A673 (cell line): ENCODE measurements around the gene VIT. TPM values are rescaled to one million over a fixed set of nuclear protein-coding genes. Genes with fewer than 3 reads are reported as not detected.

ENCODE experiments used
- BruUV-seq: library from RNA; stranded (reverse); fragments of 400-500 nt; replicated peaks from 2 replicates; lab custom pipeline; 2021; lab: Mats Ljungman, UMichigan
- CTCF ChIA-PET: fragments of 300-600 bp; sonication (Branson Sonifier 250); formaldehyde crosslinking; loops from one replicate; lab custom pipeline; 2022; ENCODE audit warnings: antibody characterized with exemption; lab: Charles Lee
- POLR2A ChIA-PET: fragments of 300-600 bp; sonication (Branson Sonifier 250); formaldehyde crosslinking; loops from one replicate; lab custom pipeline; 2022; ENCODE audit warnings: antibody characterized with exemption; ENCODE audit not compliant: low non-redundant PET; lab: Charles Lee
- DNase-seq: peaks from one replicate; pipeline ENCODE4 v3.0.0-alpha.2; 2015; ENCODE audit warnings: low spot score
- H3K27ac ChIP-seq: fragments of 200-600 bp; sonication (generic); 2 replicates; pipeline ENCODE4 v1.5.1; 2016; ENCODE audit warnings: mixed run types, low read depth, mild to moderate bottlenecking, mixed read lengths, antibody characterized with exemption, low read length; ENCODE audit not compliant: poor library complexity, severe bottlenecking
- H3K27me3 ChIP-seq: fragments of 200-600 bp; sonication (generic); replicated peaks from 2 replicates; pipeline ENCODE4 v1.6.1; 2017; ENCODE audit warnings: mixed run types, low read depth, mild to moderate bottlenecking, mixed read lengths, antibody characterized with exemption, low read length; ENCODE audit not compliant: insufficient read depth, poor library complexity
- H3K36me3 ChIP-seq: fragments of 200-600 bp; sonication (generic); 2 replicates; pipeline ENCODE4 v1.6.1; 2016; ENCODE audit warnings: mixed run types, mild to moderate bottlenecking, mixed read lengths, antibody characterized with exemption, low read length; ENCODE audit not compliant: insufficient read depth, poor library complexity, severe bottlenecking
- H3K4me1 ChIP-seq: fragments of 200-600 bp; sonication (generic); 2 replicates; pipeline ENCODE4 v1.6.1; 2017; ENCODE audit warnings: mixed run types, mild to moderate bottlenecking, mixed read lengths, antibody characterized with exemption, low read length; ENCODE audit not compliant: insufficient read depth, poor library complexity, severe bottlenecking
- H3K4me3 ChIP-seq: fragments of 200-600 bp; sonication (generic); 2 replicates; pipeline ENCODE4 v1.5.1; 2016; ENCODE audit warnings: low read depth, mixed run types, mild to moderate bottlenecking, mixed read lengths, low read length; ENCODE audit not compliant: poor library complexity, severe bottlenecking
- H3K9me3 ChIP-seq: fragments of 200-600 bp; sonication (generic); 2 replicates; pipeline ENCODE4 v1.6.1; 2016; ENCODE audit warnings: mixed run types, low read depth, mild to moderate bottlenecking, mixed read lengths, antibody characterized with exemption, low read length; ENCODE audit not compliant: poor library complexity, severe bottlenecking
- EZH2 ChIP-seq: fragments of 200-600 bp; sonication (generic); IDR thresholded peaks from 2 replicates; pipeline ENCODE4 v1.6.1; 2017; ENCODE audit warnings: borderline replicate concordance, low read depth, mild to moderate bottlenecking, mixed read lengths, antibody characterized with exemption, low read length; ENCODE audit not compliant: poor library complexity, severe bottlenecking
- intact Hi-C: fragments of 100-400 bp; cut with micrococcal nuclease; formaldehyde crosslinking; loops from one replicate; pipeline ENCODE4 v1.10.0; 2022; ENCODE audit not compliant: unreplicated experiment
- total RNA-seq: library from RNA; stranded (reverse); gene quantifications from 2 replicates; pipeline ENCODE4 v1.2.3, GENCODE V29; 2021
- TF ChIP-seq, protein P1 (sequence below): fragments of 300-800, 200-600 bp; sonication (generic); conservative IDR thresholded peaks from 2 replicates; pipeline ENCODE4 v1.5.1; 2017; ENCODE audit warnings: low read depth, mild to moderate bottlenecking, antibody characterized with exemption, low read length, moderate library complexity, mixed read lengths

VIT gene
- total RNA-seq, 1 experiment from 2014 or later, result not detected

GRCh38 chr2:36678856-36679255, 17.7 kb upstream of the VIT start:
- TF ChIP-seq, protein P1, sequence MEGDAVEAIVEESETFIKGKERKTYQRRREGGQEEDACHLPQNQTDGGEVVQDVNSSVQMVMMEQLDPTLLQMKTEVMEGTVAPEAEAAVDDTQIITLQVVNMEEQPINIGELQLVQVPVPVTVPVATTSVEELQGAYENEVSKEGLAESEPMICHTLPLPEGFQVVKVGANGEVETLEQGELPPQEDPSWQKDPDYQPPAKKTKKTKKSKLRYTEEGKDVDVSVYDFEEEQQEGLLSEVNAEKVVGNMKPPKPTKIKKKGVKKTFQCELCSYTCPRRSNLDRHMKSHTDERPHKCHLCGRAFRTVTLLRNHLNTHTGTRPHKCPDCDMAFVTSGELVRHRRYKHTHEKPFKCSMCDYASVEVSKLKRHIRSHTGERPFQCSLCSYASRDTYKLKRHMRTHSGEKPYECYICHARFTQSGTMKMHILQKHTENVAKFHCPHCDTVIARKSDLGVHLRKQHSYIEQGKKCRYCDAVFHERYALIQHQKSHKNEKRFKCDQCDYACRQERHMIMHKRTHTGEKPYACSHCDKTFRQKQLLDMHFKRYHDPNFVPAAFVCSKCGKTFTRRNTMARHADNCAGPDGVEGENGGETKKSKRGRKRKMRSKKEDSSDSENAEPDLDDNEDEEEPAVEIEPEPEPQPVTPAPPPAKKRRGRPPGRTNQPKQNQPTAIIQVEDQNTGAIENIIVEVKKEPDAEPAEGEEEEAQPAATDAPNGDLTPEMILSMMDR, result no peak
- TF ChIP-seq EZH2, result no peak
- peaks cover 9% of the 10 kb centered on the region for H3K4me1 ChIP-seq
- POLR2A ChIA-PET, result no interaction called here
- CTCF ChIA-PET, result no interaction called here
- peaks cover 9% of the 10 kb centered on the region for H3K9me3 ChIP-seq
- no TSS peak for BruUV-seq
- no peak overlapping the region for H3K27ac ChIP-seq
- no peak overlapping the region for H3K4me3 ChIP-seq
- DNase-seq, result no peak
- H3K27me3 ChIP-seq, result no peaks in the 10 kb centered on the region
- intact Hi-C loops, result loop anchor here (10.0 kb wide), 1 partner anchor 804 kb away; no protein-coding TSS in a partner anchor
- H3K36me3 ChIP-seq, result no peaks in the 10 kb centered on the region

GRCh38 chr2:36680012-36680411, 16.5 kb upstream of the VIT start:
- no peaks in the 10 kb centered on the region for H3K27me3 ChIP-seq
- TF ChIP-seq, protein P1, result no peak
- TF ChIP-seq EZH2, result no peak
- DNase-seq, result peak; percentile 10
- peaks cover 9% of the 10 kb centered on the region for H3K9me3 ChIP-seq
- CTCF ChIA-PET, result no interaction called here
- no TSS peak for BruUV-seq
- H3K36me3 ChIP-seq, result no peaks in the 10 kb centered on the region
- peaks cover 6% of the 10 kb centered on the region for H3K4me1 ChIP-seq
- no peak overlapping the region for H3K4me3 ChIP-seq
- POLR2A ChIA-PET, result no interaction called here
- H3K27ac ChIP-seq, result no peak overlapping the region
- intact Hi-C loops, result no loop called here

- BruUV-seq, result no TSS peak
- Histone ChIP-seq H3K9me3 (peaks cover 9% of the 10 kb centered on the region), H3K4me1 (no peaks in the 10 kb centered on the region), H3K4me3 (no peak overlapping the region), H3K27me3 (no peaks in the 10 kb centered on the region), H3K27ac (no peak overlapping the region), H3K36me3 (no peaks in the 10 kb centered on the region)
- intact Hi-C loops, result no loop called here
- ChIA-PET POLR2A (no interaction called here), CTCF (no interaction called here)
- TF ChIP-seq EZH2, result no peak
- TF ChIP-seq, protein P1, result no peak
- no peak for DNase-seq
Measured at GRCh38 chr2:36682562-36682961, 13.9 kb upstream of the VIT start.
